ENCODE data around the gene GLCCI1.

The GLCCI1 gene

DNA sequence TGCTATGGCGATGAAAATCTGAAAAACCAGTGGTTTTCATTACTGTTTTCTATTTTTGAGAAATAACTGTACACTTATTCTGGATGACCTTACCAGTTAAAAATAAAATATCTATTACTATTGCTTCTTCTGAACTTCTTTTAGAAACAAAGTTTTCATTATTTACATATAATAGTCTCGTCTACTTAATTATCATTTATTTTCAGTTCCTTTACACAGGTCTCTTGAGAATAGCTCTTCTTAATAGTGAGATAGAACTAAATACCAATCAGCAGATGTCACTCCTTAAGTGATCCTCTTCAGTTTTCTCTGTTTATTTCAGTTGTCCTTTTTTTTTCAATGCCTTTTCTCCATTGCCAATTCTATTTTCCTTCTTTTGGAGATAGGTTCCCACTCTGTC is 4.3 kb upstream of the GLCCI1 start:
- DNase-seq: no peak

DNA sequence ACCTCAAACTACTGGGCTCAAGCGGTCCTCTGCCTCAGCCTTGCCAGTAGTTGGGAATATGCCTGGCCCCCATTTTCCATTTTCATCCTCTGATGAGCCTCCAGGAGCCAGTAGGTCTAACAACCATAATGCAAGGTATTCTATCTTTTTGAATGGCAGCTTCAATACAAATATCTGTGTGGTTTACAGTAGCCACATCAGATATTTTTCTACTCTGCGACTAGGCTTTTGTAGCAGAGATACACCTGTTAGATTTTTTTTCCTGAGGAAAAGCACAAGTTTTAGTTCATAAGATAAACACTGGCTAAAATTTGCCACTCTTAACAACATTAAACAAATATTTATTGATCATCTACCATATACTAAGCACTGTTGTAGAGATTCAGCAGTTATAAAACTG is 3.9 kb upstream of the GLCCI1 start:
- DNase-seq: no peak

DNA sequence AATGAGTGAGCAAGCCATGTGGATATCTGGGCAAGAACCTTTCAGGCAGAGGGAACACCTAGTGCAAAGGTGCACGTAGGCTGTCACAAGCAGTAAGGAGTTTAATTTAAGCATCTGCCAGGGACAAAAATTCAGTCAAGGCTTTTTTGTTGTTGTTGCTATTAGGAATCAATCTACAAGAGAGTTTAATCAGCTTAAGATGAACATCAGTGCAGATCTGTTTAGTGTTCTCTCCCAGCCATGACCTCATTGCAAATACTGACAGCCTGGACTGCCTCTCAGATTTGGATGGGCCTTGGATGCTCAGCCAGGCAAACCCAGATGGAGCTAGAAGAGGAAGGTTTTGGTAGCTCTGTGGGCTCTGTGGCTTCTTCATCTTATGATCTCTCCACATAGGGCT is 3.3 kb upstream of the GLCCI1 start:
- no peak for DNase-seq

DNA sequence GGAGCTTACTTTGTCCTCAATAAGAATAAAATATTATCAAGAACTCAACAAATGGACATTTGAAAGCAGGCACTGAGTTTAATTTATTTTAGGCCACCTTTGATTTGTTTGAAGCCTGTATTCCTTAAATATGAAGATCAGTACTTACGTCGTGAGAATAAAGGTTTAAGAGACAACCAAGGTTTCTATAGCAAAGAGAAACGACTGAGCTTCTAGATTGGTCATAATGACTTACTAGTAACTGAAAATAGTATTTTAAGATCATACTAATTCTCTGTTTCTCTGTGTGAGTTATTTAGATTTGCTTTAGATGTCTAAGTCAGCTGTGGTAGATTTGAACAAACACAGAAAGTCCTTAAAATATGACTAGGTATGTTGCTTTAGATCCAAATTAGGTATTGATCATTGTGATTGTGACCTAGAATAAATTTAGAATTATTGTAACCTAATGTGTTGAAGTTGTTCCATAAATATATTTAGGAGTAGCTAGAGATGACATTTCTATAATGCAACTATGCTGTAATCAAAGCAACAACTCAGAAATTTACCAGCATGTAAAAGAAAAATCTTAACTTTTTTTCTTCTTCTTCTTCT is 2.4 kb upstream of the GLCCI1 start:
- no peak for DNase-seq

DNA sequence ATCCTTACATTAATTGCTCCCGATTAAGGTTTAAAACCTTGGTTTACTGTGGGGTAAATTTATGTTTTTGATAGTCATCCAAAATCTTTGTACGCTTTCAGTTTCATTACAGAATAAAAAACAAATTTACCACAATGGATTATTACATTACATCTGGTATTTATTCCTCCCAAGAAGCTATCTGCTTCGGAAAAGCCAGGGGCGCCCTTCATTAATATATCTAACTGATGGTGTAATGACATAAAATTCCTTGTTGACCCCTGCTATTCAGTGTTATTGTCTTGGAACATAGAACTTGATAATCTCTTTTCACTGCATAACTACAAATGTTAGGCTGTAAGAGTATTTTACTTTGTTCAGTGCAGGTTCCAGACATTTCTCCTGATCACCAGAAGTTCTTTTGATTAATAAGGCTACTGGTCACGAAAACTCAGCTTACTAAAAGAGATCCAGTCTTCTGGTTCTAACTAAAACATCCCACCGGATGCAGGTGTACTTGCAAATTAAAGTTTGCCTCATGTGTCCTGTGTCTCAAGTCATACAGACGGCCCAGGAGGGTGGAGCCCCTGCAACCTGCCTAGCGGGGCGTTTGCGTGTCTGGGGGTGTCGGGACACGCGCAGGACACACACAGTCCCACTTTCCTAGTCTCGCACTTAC is 581 bp upstream of the GLCCI1 start:
- no peak for DNase-seq

DNA sequence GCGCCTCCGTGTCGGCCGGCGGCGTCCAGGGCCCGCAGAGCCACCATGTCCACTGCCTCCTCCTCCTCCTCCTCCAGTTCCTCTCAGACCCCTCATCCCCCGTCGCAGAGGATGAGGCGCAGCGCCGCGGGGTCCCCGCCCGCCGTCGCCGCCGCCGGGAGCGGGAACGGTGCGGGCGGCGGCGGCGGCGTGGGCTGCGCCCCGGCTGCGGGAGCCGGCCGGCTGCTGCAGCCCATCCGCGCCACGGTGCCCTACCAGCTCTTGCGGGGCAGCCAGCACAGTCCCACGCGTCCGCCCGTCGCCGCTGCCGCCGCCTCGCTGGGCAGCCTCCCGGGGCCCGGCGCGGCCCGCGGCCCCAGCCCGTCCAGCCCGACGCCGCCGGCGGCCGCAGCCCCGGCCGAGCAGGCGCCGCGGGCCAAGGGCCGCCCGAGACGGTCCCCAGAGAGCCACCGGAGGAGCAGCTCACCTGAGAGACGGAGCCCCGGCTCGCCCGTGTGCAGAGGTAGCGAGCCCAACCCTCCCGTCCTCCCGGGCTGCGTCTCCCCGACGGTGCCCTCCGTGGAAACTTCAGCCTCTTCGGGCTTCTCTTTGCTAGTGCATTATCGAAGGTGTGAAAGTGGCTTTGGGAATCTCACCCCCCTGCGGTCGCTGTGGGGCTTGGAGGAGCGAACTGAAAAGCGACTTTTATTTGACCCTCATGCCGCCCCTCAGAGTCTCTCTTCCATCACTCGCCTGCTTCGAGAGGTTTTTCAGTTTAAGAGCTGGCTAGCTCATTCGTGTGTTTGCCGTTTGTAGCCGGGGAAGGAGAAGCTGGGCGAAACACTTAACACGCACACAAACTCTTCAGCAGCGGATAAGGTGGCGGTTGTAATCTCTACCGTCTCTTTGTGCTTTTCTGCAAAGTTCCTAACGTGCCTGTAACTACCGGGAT is 975 bp downstream of the GLCCI1 start:
- peak; percentile 56 for DNase-seq

DNA sequence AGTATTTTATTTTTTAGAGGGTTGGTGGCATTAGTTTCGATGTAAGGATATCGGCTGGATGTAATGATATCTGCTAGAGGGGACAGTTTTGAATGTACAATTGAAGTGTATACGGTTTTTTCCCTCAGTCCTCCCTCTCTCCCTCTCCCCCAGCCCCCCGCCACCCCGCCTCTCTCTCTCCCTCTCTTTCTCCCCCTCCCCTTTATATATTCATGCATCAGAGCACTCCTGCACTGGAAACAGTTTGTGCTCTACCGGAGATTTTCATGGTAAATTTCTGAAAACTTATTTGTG is 1.6 kb downstream of the GLCCI1 start:
- peak; percentile 30 for DNase-seq

DNA sequence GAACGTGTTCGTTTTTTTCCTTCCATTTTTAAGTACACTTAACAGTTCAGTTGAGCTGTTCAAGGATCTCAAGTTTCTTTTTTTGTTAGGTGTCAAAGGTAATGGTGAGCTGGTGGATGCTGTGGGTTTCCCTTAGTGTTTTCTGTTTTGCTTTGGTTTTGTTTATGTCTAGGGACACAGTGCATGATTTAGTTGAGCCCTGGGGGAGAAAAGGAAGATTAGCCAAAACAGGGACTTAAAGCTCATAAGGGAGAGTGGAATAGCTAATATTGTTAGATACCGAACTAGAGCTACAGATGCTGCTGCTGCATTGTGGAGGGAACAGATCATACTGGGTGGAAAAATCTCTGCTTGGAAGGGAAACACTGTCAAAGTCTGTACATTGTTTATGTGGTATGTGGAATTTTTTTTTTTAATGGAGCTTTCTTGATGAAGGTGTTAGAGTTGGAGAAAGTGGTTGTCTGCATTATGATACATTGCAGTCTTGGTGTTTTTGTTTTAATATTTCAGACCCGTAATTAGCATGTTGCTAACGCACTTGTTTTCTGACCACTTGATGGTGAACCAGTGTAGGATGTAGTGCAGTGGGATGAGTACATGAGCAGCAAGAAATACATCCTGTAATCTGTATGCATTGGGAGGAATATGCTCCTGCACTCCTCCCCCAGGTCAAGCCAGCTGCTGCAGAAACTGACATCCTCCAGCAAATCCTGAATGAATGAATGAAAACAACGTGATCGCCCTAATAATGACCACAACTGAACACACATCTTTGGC is 2.1 kb downstream of the GLCCI1 start:
- DNase-seq: no peak

DNA sequence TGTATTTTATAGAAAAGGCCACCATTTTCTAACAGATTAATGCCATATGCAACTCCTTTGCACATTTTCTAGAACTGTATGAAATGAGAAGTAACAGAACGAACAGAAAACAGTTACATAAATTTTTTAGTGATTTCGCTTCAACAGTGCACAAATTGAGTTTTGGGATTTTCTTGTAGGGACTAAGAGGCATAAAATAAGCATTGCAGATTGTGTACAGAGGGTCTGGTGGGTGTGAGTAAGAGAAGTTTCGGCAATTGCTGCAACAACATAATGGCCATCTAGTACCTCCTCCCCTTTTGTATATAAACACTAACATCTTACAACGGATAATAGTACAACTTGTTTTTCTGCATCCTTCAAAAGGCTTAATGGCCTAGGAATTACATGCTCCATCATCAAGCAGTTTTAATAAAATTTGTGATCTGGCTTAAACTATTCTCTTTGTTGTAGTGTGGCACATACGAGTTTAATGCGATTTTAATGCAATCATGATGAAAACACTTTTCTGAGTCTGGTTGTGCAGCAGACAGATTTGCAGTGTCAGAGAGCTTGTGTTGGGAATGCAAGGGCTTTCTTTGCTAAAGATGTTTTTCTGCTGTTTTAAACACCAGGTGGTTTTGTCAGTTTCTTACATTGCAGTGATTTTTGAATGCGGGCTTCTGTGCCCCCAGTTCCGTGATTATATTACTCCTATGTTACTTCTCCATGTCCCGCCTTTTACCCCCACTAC is 2.9 kb downstream of the GLCCI1 start:
- DNase-seq: no peak

DNA sequence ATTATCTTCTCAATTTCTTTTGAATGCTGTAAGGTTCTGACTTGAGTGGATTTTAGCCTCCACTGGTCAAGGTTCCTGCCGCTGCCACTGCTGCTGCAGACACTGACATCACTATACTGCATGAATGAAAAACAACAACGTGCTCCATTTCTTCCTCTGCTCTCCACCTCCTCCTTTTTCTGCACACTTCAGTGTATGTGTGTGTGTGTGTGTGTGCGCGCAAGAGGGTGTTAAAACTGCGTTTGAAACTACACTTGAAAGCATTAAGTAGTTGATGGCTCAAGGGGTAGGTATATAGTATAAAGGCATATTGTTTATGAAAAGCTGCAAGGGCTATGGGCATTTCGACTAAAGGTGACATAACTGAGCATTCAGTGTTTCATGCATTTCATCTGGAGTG is 3.5 kb downstream of the GLCCI1 start:
- peak; percentile 23 for DNase-seq

DNA sequence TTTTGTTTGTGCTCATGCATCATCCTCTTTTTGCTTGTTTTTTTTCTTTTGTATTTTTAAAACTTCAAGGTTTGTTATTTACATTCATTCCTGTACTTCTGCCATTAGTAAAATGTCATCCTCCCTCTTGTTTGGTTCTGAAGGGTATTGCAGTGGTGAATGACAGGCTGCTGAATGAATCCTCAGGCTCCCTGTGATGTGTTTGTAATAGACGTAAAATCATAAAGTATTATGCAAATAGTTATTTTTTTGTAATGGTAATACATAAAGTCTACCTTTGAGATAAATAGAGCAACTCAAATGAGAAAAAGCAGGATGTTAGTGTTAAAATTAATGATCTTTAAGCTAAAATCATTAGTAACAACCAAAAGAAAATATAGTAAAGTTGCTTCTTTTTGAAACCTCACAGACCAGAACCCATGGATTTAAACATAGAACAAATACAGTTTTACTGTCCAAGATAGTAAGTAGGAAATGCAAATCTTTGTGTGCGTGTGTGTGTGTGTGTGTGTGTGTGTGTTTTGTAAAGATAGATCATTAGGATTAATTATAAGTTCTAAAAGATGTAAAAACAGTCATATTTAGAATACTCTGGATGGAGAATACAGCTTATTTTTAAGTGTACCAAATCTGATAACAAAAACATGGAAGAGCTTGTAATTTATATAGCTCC is 4.5 kb downstream of the GLCCI1 start:
- no peak for DNase-seq

DNA sequence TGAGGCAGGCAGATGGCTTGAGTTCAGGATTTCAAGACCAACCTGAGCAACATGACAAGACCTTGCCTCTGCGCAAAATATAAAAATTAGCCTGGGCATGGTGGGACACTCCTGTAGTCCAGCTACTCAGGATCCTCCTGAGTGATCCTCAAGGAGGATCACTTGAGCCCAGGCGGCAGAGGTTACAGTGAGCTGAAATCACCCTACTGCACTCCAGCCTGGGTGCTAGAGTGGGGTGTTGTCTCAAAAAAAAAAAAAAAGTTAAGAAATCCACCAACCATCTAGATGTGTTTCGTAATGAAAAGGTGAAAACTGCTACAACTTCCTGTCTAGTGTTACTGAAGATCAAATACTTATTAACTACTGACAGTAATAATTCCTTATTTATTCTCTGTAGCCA is 8.1 kb downstream of the GLCCI1 start:
- no peak for DNase-seq

DNA sequence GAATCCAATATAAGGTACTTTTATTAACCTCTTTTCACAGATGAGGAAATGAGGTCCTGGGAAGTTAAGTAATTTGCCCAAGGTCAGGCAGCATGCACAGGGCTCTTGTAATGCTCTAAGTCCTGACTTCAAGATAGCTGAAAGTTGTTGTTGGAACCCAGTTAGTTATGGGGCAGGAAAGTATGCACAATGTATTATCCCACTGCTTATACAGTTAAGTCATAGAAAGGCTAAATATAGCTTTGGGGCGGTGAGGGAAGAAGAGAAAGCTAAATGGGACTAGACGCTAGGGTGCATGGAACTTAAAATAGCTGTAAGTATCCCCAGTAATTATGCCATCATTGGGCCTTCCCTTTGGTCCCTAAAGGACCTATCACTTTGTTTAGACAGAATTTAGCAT is 9.2 kb downstream of the GLCCI1 start:
- DNase-seq: no peak

DNA sequence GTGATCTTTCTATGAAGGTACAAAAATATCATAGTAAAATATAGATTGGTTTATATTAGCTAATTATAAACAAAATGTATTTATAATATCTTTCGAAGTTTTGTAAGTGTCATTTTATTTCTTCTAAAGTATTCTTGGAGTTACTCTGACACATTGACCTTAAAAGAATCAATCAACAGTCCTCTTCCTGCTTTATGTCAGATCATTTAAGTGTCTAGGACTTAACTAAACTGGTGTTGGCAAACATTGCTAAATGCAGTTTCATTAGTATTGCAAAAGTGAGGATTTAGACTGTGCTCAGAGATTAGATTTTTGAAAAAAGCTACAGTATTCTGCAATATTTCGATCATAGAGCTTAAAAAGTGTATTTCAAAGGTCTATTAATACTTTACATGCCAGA is 10.3 kb downstream of the GLCCI1 start:
- DNase-seq: no peak

DNA sequence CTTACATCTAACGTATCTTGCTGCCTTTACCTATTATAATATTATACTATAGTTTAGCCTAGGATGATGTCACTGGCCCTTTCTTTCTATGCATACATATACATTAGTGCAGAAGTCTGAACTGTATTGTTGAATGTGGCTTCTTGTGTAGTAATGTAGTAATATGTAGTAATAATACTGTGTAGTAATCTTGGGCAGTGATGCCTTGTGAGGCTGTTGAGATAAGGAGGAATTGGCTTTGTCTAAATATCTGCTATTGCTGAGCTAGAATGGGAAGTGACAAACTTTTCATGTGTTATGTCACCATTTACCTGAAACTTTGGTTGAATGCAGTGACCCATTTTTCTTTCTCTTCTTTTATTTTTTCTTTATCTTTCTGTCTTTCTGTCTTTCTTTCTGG is 11.0 kb downstream of the GLCCI1 start:
- no peak for DNase-seq

DNA sequence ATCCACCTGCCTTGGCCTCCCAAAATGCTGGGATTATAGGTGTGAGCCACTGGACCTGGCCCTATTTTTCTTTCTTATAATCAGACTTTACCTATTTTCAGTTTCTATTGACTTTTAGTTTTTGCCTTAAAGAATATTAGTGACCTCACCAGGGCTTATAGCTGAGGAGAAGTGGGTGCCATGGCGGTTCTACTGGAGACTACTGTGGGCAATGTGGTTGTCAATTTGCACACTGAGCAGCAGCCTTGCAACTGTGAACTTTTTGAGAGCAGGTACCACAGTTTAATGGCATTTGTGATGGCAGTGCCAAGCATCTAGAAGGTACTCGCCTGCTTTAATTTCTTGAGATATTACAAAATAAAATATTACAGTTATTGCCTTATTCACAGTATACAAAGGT is 11.5 kb downstream of the GLCCI1 start:
- DNase-seq: no peak

DNA sequence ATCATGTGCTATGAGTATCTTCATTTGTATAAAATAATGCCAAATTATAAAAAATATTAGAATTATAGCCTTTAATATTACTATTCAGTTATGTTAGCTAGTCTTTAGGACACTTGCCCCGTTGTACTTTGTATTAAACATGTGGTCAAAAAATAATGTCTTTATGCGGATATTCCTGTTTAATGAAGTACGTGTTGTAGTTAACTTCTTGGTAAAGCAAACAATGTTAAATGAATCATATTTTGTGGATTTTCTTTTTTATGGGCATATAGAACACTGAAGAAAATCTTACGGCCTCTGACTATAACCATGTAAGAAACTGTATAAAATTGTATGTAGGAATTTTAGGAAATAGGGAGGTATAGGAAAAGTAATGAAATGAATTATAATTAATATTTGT is 14.3 kb downstream of the GLCCI1 start:
- DNase-seq: no peak

DNA sequence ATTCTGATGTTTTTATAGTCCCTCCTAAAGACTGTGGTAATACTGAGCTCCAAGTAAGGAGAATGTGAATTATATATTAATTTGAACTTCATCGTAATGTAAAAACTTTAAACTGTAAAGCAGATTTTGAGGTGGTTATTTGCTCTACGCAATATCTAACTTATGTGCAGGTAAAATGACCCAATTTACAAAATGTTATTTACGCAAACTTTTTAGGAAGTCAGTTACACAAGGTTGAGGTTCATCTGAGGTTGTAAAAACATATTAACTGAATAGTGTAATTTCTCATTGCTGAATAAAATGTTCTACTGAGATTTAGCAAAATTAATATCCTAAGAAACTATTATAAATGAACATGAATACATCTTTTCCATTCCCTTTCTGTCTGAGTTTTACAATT is 15.8 kb downstream of the GLCCI1 start:
- no peak for DNase-seq

DNA sequence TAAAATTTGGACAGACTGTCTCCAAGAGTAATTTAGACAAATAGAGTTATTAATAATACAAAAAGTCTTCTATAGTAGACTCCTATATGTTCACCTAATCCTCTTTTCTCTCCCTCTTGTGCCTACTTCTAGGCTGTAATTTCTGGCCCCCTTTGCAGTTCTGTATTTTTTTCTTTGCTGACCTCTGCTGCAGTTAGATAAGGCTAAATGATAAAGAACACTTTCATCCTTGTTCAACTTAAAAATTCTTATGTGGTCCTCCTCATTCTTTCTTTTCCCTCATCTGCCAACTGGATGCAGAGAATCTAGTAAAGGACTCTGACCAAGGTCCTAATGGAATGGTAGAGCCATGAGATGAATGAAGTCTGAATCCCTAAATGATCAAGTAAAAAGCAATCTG is 20.1 kb downstream of the GLCCI1 start:
- no peak for DNase-seq

DNA sequence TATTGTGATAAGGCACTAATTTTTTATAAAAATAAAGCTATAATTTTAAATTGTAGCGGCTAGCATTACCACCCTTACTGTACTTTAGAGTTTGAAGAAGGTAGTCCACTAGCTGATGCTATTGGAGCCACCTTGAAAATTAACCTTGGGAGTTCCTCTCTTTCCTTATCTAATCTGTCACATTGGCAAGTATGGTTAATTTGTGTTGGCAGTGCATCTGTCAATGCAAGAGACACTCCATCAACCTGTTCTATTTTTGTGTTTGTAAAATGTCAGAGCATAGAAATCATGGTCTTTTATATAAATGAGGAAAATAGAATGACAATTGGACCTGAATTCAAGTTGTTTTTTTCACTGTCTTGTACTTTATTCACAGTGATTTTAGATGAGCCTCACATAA is 20.5 kb downstream of the GLCCI1 start:
- no peak for DNase-seq

DNA sequence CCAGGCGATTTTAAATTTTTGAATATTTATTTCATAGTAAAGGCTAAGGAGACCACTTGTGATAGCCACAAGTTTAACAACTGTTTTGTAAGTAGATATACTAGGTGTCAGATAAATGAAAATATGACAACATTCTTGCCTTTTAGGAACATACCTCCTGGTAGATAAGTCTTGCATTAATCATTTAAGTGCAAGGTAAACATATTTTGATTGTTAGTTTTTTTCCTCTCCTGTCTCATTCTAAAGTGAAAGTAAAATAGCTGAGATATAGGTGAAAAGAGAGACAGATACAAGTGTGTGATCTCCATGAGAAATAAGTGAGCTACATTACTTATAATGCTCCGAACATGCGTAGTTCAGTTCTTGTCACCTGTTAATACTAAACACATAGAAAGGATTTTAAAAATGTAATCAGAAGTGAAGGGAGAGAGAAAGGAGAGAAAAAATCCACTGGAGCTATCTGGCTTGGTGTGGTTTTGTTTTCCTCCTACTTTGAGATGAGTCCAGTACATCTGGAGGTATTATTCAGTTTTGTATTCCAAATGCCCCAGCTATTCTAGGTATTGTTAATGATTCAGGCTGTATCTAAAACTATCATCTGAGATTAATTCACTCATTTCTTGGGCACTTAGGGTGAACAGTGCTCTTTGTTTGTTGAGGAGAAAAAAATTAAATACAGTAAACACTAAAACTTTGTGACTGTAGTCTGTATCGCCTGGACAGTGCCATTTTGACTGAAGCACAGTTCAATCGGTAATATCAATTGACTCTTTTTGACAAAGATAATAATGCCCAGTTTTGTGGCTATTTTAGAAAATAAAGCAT is 21.2 kb downstream of the GLCCI1 start:
- DNase-seq: no peak

DNA sequence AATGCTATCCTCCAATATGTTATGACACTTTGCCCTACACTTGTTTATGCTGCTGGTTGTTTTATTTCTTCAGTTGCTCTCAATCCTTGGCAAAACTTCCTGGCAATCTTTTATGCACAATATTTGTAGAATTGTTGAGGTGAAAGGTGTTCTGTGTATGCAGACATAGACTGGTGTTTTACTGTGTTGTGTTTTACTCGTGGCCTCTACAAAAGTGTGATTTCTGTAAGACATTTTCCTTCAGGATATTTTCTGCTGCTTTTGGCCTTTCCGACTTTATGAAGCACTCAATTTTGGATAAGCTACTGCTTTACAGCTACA is 21.8 kb downstream of the GLCCI1 start:
- no peak for DNase-seq

All from femur (tissue), 1 donor.